ENCODE results near the gene NTSR1. TPM values are rescaled to one million over a fixed set of nuclear protein-coding genes. Genes with fewer than 3 reads are reported as not detected.

The NTSR1 gene
- total and polyA plus RNA-seq, 8 donors: 0.03 to 3.5 (median 0.12) TPM

- no peak for ATAC-seq
- TF ChIP-seq CTCF (IDR thresholded peaks at IDR 0.05): no peak
Measured at GRCh38 chr20:62811720-62812119, 103.1 kb downstream of the NTSR1 start.

More at GRCh38 chr20:62811720-62812119, 103.1 kb downstream of the NTSR1 start:
- Histone ChIP-seq H3K36me3 (peaks cover 0 to 76% of the 10 kb centered on the region in 2 donors), H3K27me3 (peaks cover 21 to 28% of the 10 kb centered on the region in 2 donors), H3K27ac (no peak overlapping the region), H3K4me1 (peaks cover 16 to 42% of the 10 kb centered on the region in 2 donors), H3K4me3 (no peak overlapping the region), H3K9me3 (no peaks in the 10 kb centered on the region)
- DNase-seq: no peak
- intact Hi-C loops (cut with DNase I): no loop called here

Other genes starting within 250 kb of the NTSR1 start
- 1 to 10 TPM in 1 of 2 donors, under 1 TPM in 1; 0.84 to 2.5 TPM for gene GATA5, start 232.8 kb upstream of the NTSR1 start, total RNA-seq
- 10 to 100 TPM; 23.1 to 45.8 (median 36.3) TPM for gene GATA5, start 232.8 kb upstream of the NTSR1 start, polyA plus RNA-seq (ENCODE audit: insufficient read length in 6 of 6)
- 10 to 100 TPM; 11.5 to 47.2 TPM for gene SLCO4A1, start 66.3 kb upstream of the NTSR1 start, total RNA-seq
- gene SLCO4A1, start 66.3 kb upstream of the NTSR1 start, polyA plus RNA-seq (ENCODE audit: insufficient read length in 6 of 6): under 1 TPM; 0.20 to 0.77 (median 0.58) TPM
- gene MRGBP, start 87.6 kb downstream of the NTSR1 start, total RNA-seq: 10 to 100 TPM in 1 of 2 donors, 1 to 10 TPM in 1; 6.1 to 10.1 TPM
- 10 to 100 TPM; 12.2 to 16.0 (median 15.2) TPM for gene MRGBP, start 87.6 kb downstream of the NTSR1 start, polyA plus RNA-seq (ENCODE audit: insufficient read length in 6 of 6)
- gene OGFR, start 96.0 kb downstream of the NTSR1 start, total RNA-seq: 10 to 100 TPM; 40.9 to 58.3 TPM
- 10 to 100 TPM; 23.2 to 34.6 (median 28.7) TPM for gene OGFR, start 96.0 kb downstream of the NTSR1 start, polyA plus RNA-seq (ENCODE audit: insufficient read length in 6 of 6)
- 1 to 10 TPM; 2.3 to 2.6 TPM for gene COL9A3, start 108.2 kb downstream of the NTSR1 start, total RNA-seq
- 100 to 1,000 TPM in 1 of 6 donors, 10 to 100 TPM in 5; 50.6 to 107 (median 71.1) TPM for gene COL9A3, start 108.2 kb downstream of the NTSR1 start, polyA plus RNA-seq (ENCODE audit: insufficient read length in 6 of 6)
- gene TCFL5, start 153.0 kb downstream of the NTSR1 start, total RNA-seq: 1 to 10 TPM; 7.4 to 8.5 TPM
- 10 to 100 TPM; 10.3 to 13.7 (median 11.7) TPM for gene TCFL5, start 153.0 kb downstream of the NTSR1 start, polyA plus RNA-seq (ENCODE audit: insufficient read length in 6 of 6)
- gene DIDO1, start 217.7 kb downstream of the NTSR1 start, total RNA-seq: 10 to 100 TPM; 38.1 to 45.7 TPM
- gene DIDO1, start 217.7 kb downstream of the NTSR1 start, polyA plus RNA-seq (ENCODE audit: insufficient read length in 6 of 6): 10 to 100 TPM; 57.5 to 65.9 (median 59.6) TPM
- gene GID8, start 229.3 kb downstream of the NTSR1 start, total RNA-seq: 10 to 100 TPM; 24.5 to 25.4 TPM
- gene GID8, start 229.3 kb downstream of the NTSR1 start, polyA plus RNA-seq (ENCODE audit: insufficient read length in 6 of 6): 10 to 100 TPM; 44.5 to 52.6 (median 48.7) TPM
- gene SLC17A9, start 243.9 kb downstream of the NTSR1 start, total RNA-seq: 10 to 100 TPM; 16.1 to 18.1 TPM
- gene SLC17A9, start 243.9 kb downstream of the NTSR1 start, polyA plus RNA-seq (ENCODE audit: insufficient read length in 6 of 6): 1 to 10 TPM; 2.1 to 4.4 (median 3.6) TPM